HEK293 (cell line): ENCODE data around the gene LKAAEAR1.

Source experiments
- CTCF ChIA-PET: fragments of 350-600 bp; formaldehyde crosslinking; extraction: SDS; loops from one replicate; lab custom pipeline; 2021; ENCODE audit warnings: antibody characterized with exemption; lab: Yijun Ruan, JAX
- POLR2A ChIA-PET: fragments of 300-600 bp; formaldehyde crosslinking; extraction: SDS; loops from one replicate; lab custom pipeline; 2020; ENCODE audit warnings: antibody characterized with exemption, inconsistent platforms; lab: Yijun Ruan, JAX
- H3K27ac ChIP-seq: fragments of 200-500 bp; sonication (Bioruptor generic); 2 replicates; pipeline ENCODE4 v1.5.1; 2014; ENCODE audit warnings: low read depth, low read length, control low read depth, inconsistent platforms; ENCODE audit errors: extremely low read depth
- H3K36me3 ChIP-seq, 2 experiments: fragments of 200-500 bp in 1 of 2; sonication (Bioruptor generic) in 1 of 2; 1 replicate in 1 of 2; 2 replicates in 1 of 2; pipeline ENCODE4 v1.5.1; 2014 to 2017; ENCODE audit warnings: inconsistent platforms in 2 of 2, low read length in 2 of 2; ENCODE audit not compliant: control insufficient read depth in 2 of 2, insufficient read depth in 1 of 2
- H3K4me1 ChIP-seq: fragments of 200-500 bp; sonication (Bioruptor generic); 2 replicates; pipeline ENCODE4 v1.5.1; 2014; ENCODE audit warnings: mild to moderate bottlenecking, low read length, inconsistent platforms; ENCODE audit not compliant: control insufficient read depth, insufficient read depth
- H3K4me3 ChIP-seq: 2 replicates; pipeline ENCODE4 v1.5.1; 2011; ENCODE audit warnings: low read depth, mild to moderate bottlenecking, control low read depth, low read length, moderate library complexity
- H3K9me3 ChIP-seq: fragments of 200-500 bp; sonication (Bioruptor generic); 2 replicates; pipeline ENCODE4 v1.5.1; 2014; ENCODE audit warnings: low read depth, low read length, inconsistent platforms; ENCODE audit not compliant: control insufficient read depth, insufficient read depth
- CTCF ChIP-seq: fragments of 450-650 bp; formaldehyde crosslinking; IDR thresholded peaks from 2 replicates; pipeline ENCODE4 v1.5.1; 2016; ENCODE audit warnings: missing biosample characterization, missing genetic modification characterization
- GLIS1 ChIP-seq: fragments of 450-650 bp; formaldehyde crosslinking; IDR thresholded peaks from 2 replicates; pipeline ENCODE4 v1.5.1; 2016; ENCODE audit warnings: missing biosample characterization, missing genetic modification characterization
- GLIS2 ChIP-seq: fragments of 450-650 bp; formaldehyde crosslinking; IDR thresholded peaks from 2 replicates; pipeline ENCODE4 v1.5.1; 2016; ENCODE audit warnings: missing biosample characterization, missing genetic modification characterization
- HOXA7 ChIP-seq: sonication (generic); formaldehyde crosslinking; IDR thresholded peaks from 2 replicates; pipeline ENCODE4 v1.8.1; 2022; ENCODE audit warnings: missing genetic modification reagents, borderline replicate concordance
- RBAK ChIP-seq: fragments of 450-650 bp; formaldehyde crosslinking; IDR thresholded peaks from 2 replicates; pipeline ENCODE4 v1.5.1; 2016; ENCODE audit warnings: missing biosample characterization, missing genetic modification characterization
- ZBTB1 ChIP-seq: fragments of 450-650 bp; formaldehyde crosslinking; IDR thresholded peaks from 2 replicates; pipeline ENCODE4 v1.5.1; 2016; ENCODE audit warnings: missing biosample characterization, missing genetic modification characterization
- ZBTB8A ChIP-seq: fragments of 450-650 bp; formaldehyde crosslinking; IDR thresholded peaks from 2 replicates; pipeline ENCODE4 v1.5.1; 2016; ENCODE audit warnings: missing biosample characterization, missing genetic modification characterization
- ZFP69B ChIP-seq: fragments of 450-650 bp; formaldehyde crosslinking; IDR thresholded peaks from 2 replicates; pipeline ENCODE4 v1.5.1; 2016; ENCODE audit warnings: missing biosample characterization, missing genetic modification characterization
- ZIC2 ChIP-seq: fragments of 450-650 bp; formaldehyde crosslinking; IDR thresholded peaks from 2 replicates; pipeline ENCODE4 v1.5.1; 2016; ENCODE audit warnings: missing biosample characterization, missing genetic modification characterization
- ZNF112 ChIP-seq: fragments of 450-650 bp; formaldehyde crosslinking; IDR thresholded peaks from 2 replicates; pipeline ENCODE4 v1.5.0; 2017; ENCODE audit warnings: missing biosample characterization, missing genetic modification characterization
- ZNF121 ChIP-seq: fragments of 450-650 bp; formaldehyde crosslinking; IDR thresholded peaks from 2 replicates; pipeline ENCODE4 v1.5.1; 2016; ENCODE audit warnings: missing biosample characterization, missing genetic modification characterization
- ZNF157 ChIP-seq: fragments of 450-650 bp; formaldehyde crosslinking; IDR thresholded peaks from 2 replicates; pipeline ENCODE4 v1.5.1; 2016; ENCODE audit warnings: missing biosample characterization, missing genetic modification characterization
- ZNF184 ChIP-seq: fragments of 450-650 bp; IDR thresholded peaks from 2 replicates; pipeline ENCODE4 v1.5.1; 2018; ENCODE audit warnings: missing biosample characterization, mild to moderate bottlenecking, missing genetic modification characterization
- ZNF202 ChIP-seq: fragments of 450-650 bp; formaldehyde crosslinking; IDR thresholded peaks from 2 replicates; pipeline ENCODE4 v1.5.1; 2016; ENCODE audit warnings: missing biosample characterization, missing genetic modification characterization, borderline replicate concordance
- ZNF266 ChIP-seq: fragments of 450-650 bp; formaldehyde crosslinking; IDR thresholded peaks from 2 replicates; pipeline ENCODE4 v1.5.1; 2016; ENCODE audit warnings: missing biosample characterization, missing genetic modification characterization, low read depth
- ZNF335 ChIP-seq: fragments of 450-650 bp; formaldehyde crosslinking; conservative IDR thresholded peaks from 2 replicates; pipeline ENCODE4 v1.5.1; 2016; ENCODE audit warnings: missing biosample characterization, missing genetic modification characterization
- ZNF341 ChIP-seq: fragments of 450-650 bp; formaldehyde crosslinking; IDR thresholded peaks from 2 replicates; pipeline ENCODE4; 2016; ENCODE audit warnings: low read depth, missing biosample characterization, missing genetic modification characterization
- ZNF404 ChIP-seq: fragments of 450-650 bp; formaldehyde crosslinking; IDR thresholded peaks from 2 replicates; pipeline ENCODE4 v1.5.1; 2017; ENCODE audit warnings: missing biosample characterization, missing genetic modification characterization
- ZNF423 ChIP-seq: fragments of 450-650 bp; formaldehyde crosslinking; IDR thresholded peaks from 2 replicates; pipeline ENCODE4 v1.5.1; 2016; ENCODE audit warnings: missing biosample characterization, missing genetic modification characterization
- ZNF530 ChIP-seq: fragments of 450-650 bp; formaldehyde crosslinking; IDR thresholded peaks from 2 replicates; pipeline ENCODE4 v1.5.1; 2016; ENCODE audit warnings: low read depth, missing biosample characterization, missing genetic modification characterization
- ZNF692 ChIP-seq: fragments of 450-650 bp; formaldehyde crosslinking; IDR thresholded peaks from 2 replicates; pipeline ENCODE4 v1.5.1; 2016; ENCODE audit warnings: missing biosample characterization, missing genetic modification characterization
- ZNF791 ChIP-seq: fragments of 450-650 bp; formaldehyde crosslinking; IDR thresholded peaks from 2 replicates; pipeline ENCODE4 v1.5.1; 2016; ENCODE audit warnings: missing biosample characterization, missing genetic modification characterization
- ZNF792 ChIP-seq: fragments of 450-650 bp; formaldehyde crosslinking; IDR thresholded peaks from 2 replicates; pipeline ENCODE4 v1.5.1; 2016; ENCODE audit warnings: missing biosample characterization, missing genetic modification characterization
- TF ChIP-seq, protein P1 (sequence below): fragments of 450-650 bp; formaldehyde crosslinking; IDR thresholded peaks from 2 replicates; pipeline ENCODE4 v1.5.1; 2016; ENCODE audit warnings: missing biosample characterization, missing genetic modification characterization
- TF ChIP-seq, protein P2 (sequence below): fragments of 450-650 bp; formaldehyde crosslinking; IDR thresholded peaks from 2 replicates; pipeline ENCODE4 v1.5.1; 2017; ENCODE audit warnings: missing biosample characterization, missing genetic modification characterization

Gene LKAAEAR1

DNA sequence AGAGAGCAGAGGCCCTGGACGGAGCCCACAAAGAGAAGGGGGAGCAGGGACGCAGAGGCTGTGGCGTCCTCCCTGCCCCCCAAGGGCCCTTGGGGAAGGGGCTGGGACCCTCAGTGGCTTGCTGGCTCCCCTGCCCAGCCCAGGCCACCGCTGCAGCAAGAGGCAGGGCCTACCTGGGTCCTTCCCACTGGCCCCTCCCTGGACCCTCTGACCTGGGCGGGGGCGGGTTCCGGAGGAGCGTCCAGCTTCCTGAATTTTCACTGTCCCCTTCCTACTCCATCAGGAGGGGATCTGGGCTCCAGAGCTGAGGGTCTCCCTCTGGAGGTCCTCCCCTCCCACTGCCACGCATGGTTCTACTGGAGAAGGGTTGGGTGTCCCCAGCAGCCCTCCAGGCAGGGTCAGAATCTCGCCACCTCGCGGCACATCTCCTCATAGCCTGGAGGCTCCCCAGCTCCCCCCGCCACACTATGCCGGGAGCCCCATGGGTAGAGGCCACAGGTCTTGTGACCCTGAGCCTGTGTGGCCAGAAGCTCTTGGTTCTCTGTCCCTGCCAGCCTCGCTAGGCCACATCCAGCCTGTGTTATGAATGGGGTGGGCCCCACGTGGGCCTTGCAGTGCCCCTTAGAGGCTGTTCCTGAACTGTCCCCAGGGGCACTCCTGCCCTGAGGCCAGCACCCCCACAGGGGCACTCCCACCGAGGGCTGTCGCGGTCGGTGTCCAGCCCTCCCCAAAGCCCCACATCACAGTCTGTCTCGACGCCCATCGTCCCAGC lies 33.8 kb downstream of the LKAAEAR1 start:
- peaks cover 6% of the 10 kb centered on the region for H3K4me1 ChIP-seq
- CTCF ChIA-PET = interaction anchor here (1.3 kb wide), 1 partner anchor 11 kb away, joined by 7 read pairs; no protein-coding TSS in a partner anchor

More for the DNA sequence above, 33.8 kb downstream of the LKAAEAR1 start:
- H3K27ac ChIP-seq = 0 out of 2 replicates have a peak overlapping the region, but pooled peaks have one; percentile 22
- H3K4me3 ChIP-seq = no peak overlapping the region
- 0 out of 2 replicates have a peak, but pooled peaks have one; percentile 16 for TF ChIP-seq ZBTB8A
- no peak for TF ChIP-seq ZNF404 (tag by site-specific recombination)
- peak; percentile 19; the same call in 1 of the 2 replicates for TF ChIP-seq ZNF423
- no peak for TF ChIP-seq ZNF112 (tag by site-specific recombination)
- peak; percentile 83 for TF ChIP-seq ZNF341
- no peak for TF ChIP-seq ZNF792
- peak; percentile 97 for TF ChIP-seq ZNF692 (tag by site-specific recombination)
- no peak for TF ChIP-seq HOXA7 (CRISPR knock-in tag)
- no peak for TF ChIP-seq RBAK
- peak; percentile 96 for TF ChIP-seq ZFP69B (tag by site-specific recombination)
- peak; percentile 36; the same call in 1 of the 2 replicates for TF ChIP-seq ZIC2 (tag by site-specific recombination)
- 0 out of 2 replicates have a peak, but pooled peaks have one; percentile 38 for TF ChIP-seq GLIS2 (tag by site-specific recombination)
- peak; percentile 58 for TF ChIP-seq ZNF335
- TF ChIP-seq CTCF = peak; percentile 22; the same call in 1 of the 2 replicates
- TF ChIP-seq ZNF266 (tag by site-specific recombination) = no peak
- TF ChIP-seq, protein P1, sequence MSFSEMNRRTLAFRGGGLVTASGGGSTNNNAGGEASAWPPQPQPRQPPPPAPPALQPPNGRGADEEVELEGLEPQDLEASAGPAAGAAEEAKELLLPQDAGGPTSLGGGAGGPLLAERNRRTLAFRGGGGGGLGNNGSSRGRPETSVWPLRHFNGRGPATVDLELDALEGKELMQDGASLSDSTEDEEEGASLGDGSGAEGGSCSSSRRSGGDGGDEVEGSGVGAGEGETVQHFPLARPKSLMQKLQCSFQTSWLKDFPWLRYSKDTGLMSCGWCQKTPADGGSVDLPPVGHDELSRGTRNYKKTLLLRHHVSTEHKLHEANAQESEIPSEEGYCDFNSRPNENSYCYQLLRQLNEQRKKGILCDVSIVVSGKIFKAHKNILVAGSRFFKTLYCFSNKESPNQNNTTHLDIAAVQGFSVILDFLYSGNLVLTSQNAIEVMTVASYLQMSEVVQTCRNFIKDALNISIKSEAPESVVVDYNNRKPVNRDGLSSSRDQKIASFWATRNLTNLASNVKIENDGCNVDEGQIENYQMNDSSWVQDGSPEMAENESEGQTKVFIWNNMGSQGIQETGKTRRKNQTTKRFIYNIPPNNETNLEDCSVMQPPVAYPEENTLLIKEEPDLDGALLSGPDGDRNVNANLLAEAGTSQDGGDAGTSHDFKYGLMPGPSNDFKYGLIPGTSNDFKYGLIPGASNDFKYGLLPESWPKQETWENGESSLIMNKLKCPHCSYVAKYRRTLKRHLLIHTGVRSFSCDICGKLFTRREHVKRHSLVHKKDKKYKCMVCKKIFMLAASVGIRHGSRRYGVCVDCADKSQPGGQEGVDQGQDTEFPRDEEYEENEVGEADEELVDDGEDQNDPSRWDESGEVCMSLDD = peak; percentile 24; the same call in 1 of the 2 replicates
- TF ChIP-seq ZNF121 (tag by site-specific recombination) = no peak
- TF ChIP-seq ZNF157 (tag by site-specific recombination) = no peak
- no peak for TF ChIP-seq ZNF530 (tag by site-specific recombination)
- no peak for TF ChIP-seq ZNF184 (tag by site-specific recombination)
- TF ChIP-seq GLIS1 (tag by site-specific recombination) = peak; percentile 68
- no peak for TF ChIP-seq ZNF202 (tag by site-specific recombination)
- TF ChIP-seq, protein P2, sequence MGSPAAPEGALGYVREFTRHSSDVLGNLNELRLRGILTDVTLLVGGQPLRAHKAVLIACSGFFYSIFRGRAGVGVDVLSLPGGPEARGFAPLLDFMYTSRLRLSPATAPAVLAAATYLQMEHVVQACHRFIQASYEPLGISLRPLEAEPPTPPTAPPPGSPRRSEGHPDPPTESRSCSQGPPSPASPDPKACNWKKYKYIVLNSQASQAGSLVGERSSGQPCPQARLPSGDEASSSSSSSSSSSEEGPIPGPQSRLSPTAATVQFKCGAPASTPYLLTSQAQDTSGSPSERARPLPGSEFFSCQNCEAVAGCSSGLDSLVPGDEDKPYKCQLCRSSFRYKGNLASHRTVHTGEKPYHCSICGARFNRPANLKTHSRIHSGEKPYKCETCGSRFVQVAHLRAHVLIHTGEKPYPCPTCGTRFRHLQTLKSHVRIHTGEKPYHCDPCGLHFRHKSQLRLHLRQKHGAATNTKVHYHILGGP = no peak
- TF ChIP-seq ZNF791 (tag by site-specific recombination) = no peak
- TF ChIP-seq ZBTB1 (tag by site-specific recombination) = no peak
- POLR2A ChIA-PET = interaction anchor here (0.9 kb wide), 1 partner anchor 11 kb away, joined by 3 read pairs; no protein-coding TSS in a partner anchor
- H3K36me3 ChIP-seq = peaks cover 0 to 5% of the 10 kb centered on the region in 2 experiments; a peak in 1 of 3 replicates
- no peaks in the 10 kb centered on the region for H3K9me3 ChIP-seq
